ENCODE data around the gene FOXD4L3. TPM values are rescaled to one million over a fixed set of nuclear protein-coding genes. Genes with fewer than 3 reads are reported as not detected.

The FOXD4L3 gene
- total RNA-seq = 0.07 and 0.10 TPM in 2 replicates

GRCh38 chr9:68302567-68302966 is at the start of gene FOXD4L3:
Gene FOXD4L3, plus strand, starts transcription at chr9:68302867. Its CDS starts 85 bp downstream, at chr9:68302952.

Other genes starting within 250 kb of the FOXD4L3 start
- 19.3 and 20.9 TPM in 2 replicates for gene ZNG1C, start 60.9 kb upstream of the FOXD4L3 start, total RNA-seq
- gene PGM5, start 53.7 kb downstream of the FOXD4L3 start, total RNA-seq = 16.3 and 33.3 TPM in 2 replicates
- not detected in 2 replicates for gene TMEM252, start 238.0 kb downstream of the FOXD4L3 start, total RNA-seq

Data from smooth muscle cell of the pulmonary artery (primary cell).